ENCODE data around the gene ETS2.

Gene ETS2

GRCh38 chr21:38863843-38864363 is 58.2 kb downstream of the ETS2 start:
- DNase-seq (ENCODE audit: low read depth, low spot score): no peak
- TF ChIP-seq ZNF274 (IDR thresholded peaks at IDR 0.05; ENCODE audit: low read depth, low read length): no peak
- Histone ChIP-seq H3K4me1 (ENCODE audit: insufficient read depth, insufficient read length) (no peaks in the 10 kb centered on the region), H3K36me3 (ENCODE audit: insufficient read depth, insufficient read length, low read length) (no peaks in the 10 kb centered on the region), H3K9me3 (ENCODE audit: insufficient read depth, low read length) (no peaks in the 10 kb centered on the region), H3K9ac (ENCODE audit: insufficient read length, low read depth) (no peak overlapping the region), H3K27me3 (ENCODE audit: insufficient read depth, insufficient read length) (no peaks in the 10 kb centered on the region), H3K4me3 (ENCODE audit: insufficient read length, low read depth) (no peak overlapping the region)

- DNase-seq (ENCODE audit: low read depth, low spot score): no peak
- Histone ChIP-seq H3K4me1 (ENCODE audit: insufficient read depth, insufficient read length) (no peaks in the 10 kb centered on the region), H3K9me3 (ENCODE audit: insufficient read depth, low read length) (no peaks in the 10 kb centered on the region), H3K4me3 (ENCODE audit: insufficient read length, low read depth) (no peak overlapping the region), H3K36me3 (ENCODE audit: insufficient read depth, insufficient read length, low read length) (no peaks in the 10 kb centered on the region), H3K9ac (ENCODE audit: insufficient read length, low read depth) (no peak overlapping the region), H3K27me3 (ENCODE audit: insufficient read depth, insufficient read length) (no peaks in the 10 kb centered on the region)
- TF ChIP-seq SUZ12 (IDR thresholded peaks at IDR 0.05; ENCODE audit: extremely low read depth, insufficient read depth, insufficient read length) (no peak), YY1 (IDR thresholded peaks at IDR 0.05; ENCODE audit: insufficient read depth, insufficient read length) (no peak), ZNF274 (IDR thresholded peaks at IDR 0.05; ENCODE audit: low read depth, low read length) (no peak)
These were observed 59.2 kb downstream of the ETS2 start for GRCh38 chr21:38864964-38865363.

- no peak for DNase-seq (ENCODE audit: low read depth, low spot score)
These were observed 63.5 kb downstream of the ETS2 start for GRCh38 chr21:38869196-38869595.

GRCh38 chr21:38869946-38870345 is 64.2 kb downstream of the ETS2 start:
- Histone ChIP-seq H3K4me3 (ENCODE audit: insufficient read length, low read depth) (no peak overlapping the region), H3K9ac (ENCODE audit: insufficient read length, low read depth) (no peak overlapping the region), H3K27me3 (ENCODE audit: insufficient read depth, insufficient read length) (no peaks in the 10 kb centered on the region), H3K36me3 (ENCODE audit: insufficient read depth, insufficient read length, low read length) (no peaks in the 10 kb centered on the region), H3K4me1 (ENCODE audit: insufficient read depth, insufficient read length) (no peaks in the 10 kb centered on the region), H3K9me3 (ENCODE audit: insufficient read depth, low read length) (peaks cover 6% of the 10 kb centered on the region; the same call in 1 of the 2 replicates)
- no peak for TF ChIP-seq SUZ12 (IDR thresholded peaks at IDR 0.05; ENCODE audit: extremely low read depth, insufficient read depth, insufficient read length)
- TF ChIP-seq ZNF274 (IDR thresholded peaks at IDR 0.05; ENCODE audit: low read depth, low read length): no peak
- no peak for TF ChIP-seq YY1 (IDR thresholded peaks at IDR 0.05; ENCODE audit: insufficient read depth, insufficient read length)
- DNase-seq (ENCODE audit: low read depth, low spot score): no peak

More at GRCh38 chr21:38869196-38869595, 63.5 kb downstream of the ETS2 start:
- Histone ChIP-seq H3K9me3 (ENCODE audit: insufficient read depth, low read length) (peaks cover 6% of the 10 kb centered on the region; the same call in 1 of the 2 replicates), H3K27me3 (ENCODE audit: insufficient read depth, insufficient read length) (no peaks in the 10 kb centered on the region), H3K4me3 (ENCODE audit: insufficient read length, low read depth) (no peak overlapping the region), H3K36me3 (ENCODE audit: insufficient read depth, insufficient read length, low read length) (no peaks in the 10 kb centered on the region), H3K4me1 (ENCODE audit: insufficient read depth, insufficient read length) (no peaks in the 10 kb centered on the region), H3K9ac (ENCODE audit: insufficient read length, low read depth) (no peak overlapping the region)
- TF ChIP-seq SUZ12 (IDR thresholded peaks at IDR 0.05; ENCODE audit: extremely low read depth, insufficient read depth, insufficient read length) (no peak), YY1 (IDR thresholded peaks at IDR 0.05; ENCODE audit: insufficient read depth, insufficient read length) (no peak), ZNF274 (IDR thresholded peaks at IDR 0.05; ENCODE audit: low read depth, low read length) (no peak)

Measured in NT2/D1 (cell line).